GM19372 (cell line): ENCODE data around the gene TMEM200A.

Experiments used
- ATAC-seq: cut with Tn5 transposase; IDR thresholded peaks from one replicate; pipeline ENCODE4 v1.9.1; 2021; ENCODE audit warnings: mild to moderate bottlenecking, low read depth, moderate library complexity; ENCODE audit not compliant: unreplicated experiment

Gene TMEM200A

DNA sequence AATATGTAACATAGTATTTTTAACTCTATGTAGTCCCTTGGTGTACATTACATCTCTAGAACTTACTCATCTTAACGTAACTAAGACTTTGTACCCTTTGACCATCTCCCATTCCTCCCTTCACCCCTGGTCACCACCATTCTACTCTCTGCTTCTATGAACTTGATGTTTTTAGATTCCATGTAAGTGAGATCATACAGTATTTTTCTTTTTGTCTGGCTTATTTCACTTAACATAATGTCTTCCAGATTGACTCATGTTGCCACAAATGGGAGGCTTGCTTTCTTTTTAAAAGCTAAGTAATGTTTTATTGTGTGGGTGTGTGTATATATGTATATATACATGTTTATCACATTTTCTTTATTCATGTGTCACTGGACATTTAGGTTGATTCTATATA lies 55.8 kb downstream of the TMEM200A start:
- ATAC-seq = no peak

GRCh38 chr6:130423044-130423443 lies 57.2 kb downstream of the TMEM200A start:
- no peak for ATAC-seq

- no peak for ATAC-seq
Measured at GRCh38 chr6:130424710-130425109, 58.9 kb downstream of the TMEM200A start.

DNA sequence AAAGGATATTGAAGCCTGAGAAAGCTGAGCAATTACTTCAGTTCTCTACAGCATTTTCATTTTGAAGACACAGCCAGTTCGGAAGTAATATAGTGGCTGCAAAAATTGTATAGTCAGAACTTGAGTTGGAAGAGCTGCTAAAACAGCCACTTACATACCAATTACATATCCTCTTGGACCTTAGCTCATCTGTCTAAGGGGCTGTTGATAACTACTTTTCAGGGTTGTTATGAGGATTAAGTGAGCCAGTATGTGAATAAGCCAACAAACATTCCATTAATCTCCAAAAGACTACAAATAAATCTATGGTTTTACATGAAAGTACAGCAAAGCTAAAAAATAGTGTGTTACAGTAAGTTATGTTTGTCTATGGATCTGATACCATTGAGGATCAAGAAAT lies 59.7 kb downstream of the TMEM200A start:
- no peak for ATAC-seq

- no peak for ATAC-seq
Measured at GRCh38 chr6:130426066-130426721, 60.4 kb downstream of the TMEM200A start.

DNA sequence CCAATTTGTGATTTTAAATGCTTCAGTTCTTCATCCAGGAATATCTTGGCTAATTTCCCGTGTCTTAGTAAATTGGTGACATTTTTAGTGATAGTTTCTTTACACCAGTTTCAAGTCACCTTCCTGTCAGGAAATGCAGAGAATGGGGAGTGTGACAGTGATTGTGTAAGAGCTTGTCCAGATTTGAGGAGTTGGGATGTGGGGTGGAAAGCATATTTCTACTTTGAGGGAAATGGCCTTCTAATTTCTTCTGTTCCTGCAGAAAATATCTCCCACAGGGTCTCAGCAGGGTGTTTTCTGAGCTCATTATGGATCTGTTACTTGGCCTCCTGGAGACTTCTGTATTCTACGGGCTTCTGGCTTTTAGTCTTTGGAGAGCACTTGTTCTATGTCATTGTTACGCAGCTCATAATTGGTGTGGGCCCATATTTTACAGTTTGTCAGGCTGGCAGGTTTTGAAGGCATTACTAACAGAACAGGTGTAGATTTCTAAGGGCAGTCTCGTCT lies 65.6 kb downstream of the TMEM200A start:
- no peak for ATAC-seq

- no peak for ATAC-seq
Measured at GRCh38 chr6:130432838-130433237, 67.0 kb downstream of the TMEM200A start.

DNA sequence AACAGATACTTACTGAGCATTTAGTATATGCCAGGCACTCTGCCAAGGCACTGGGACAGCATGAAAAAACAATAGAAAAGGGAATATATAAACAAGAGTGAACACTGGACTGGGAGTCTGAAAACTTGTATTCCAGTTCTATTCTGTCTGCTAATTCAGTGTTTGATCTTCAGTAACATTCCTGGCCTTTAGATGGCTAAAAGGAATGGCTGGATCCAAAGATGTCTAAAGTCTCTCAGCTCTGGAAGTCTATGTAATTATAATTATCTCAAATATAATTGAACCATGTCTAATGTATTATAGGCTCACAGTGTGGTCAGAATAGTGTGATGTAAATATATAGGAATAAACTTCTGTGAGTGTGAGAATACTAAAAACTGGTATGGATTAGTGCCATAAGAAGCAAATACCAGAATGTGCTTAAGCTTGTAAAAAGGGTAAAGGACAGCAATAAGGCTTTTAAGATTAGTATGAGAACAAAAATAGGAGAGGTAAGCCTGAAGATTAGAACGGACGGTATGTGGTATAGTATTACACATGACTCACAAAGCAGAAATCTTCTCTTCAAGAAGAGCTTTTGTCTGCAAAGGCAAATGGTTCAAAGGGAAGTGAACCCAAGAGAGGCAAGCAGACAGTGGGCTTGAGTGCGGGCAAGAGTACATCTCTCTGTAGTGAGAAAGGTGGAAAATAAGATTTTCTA lies 68.5 kb downstream of the TMEM200A start:
- no peak for ATAC-seq

DNA sequence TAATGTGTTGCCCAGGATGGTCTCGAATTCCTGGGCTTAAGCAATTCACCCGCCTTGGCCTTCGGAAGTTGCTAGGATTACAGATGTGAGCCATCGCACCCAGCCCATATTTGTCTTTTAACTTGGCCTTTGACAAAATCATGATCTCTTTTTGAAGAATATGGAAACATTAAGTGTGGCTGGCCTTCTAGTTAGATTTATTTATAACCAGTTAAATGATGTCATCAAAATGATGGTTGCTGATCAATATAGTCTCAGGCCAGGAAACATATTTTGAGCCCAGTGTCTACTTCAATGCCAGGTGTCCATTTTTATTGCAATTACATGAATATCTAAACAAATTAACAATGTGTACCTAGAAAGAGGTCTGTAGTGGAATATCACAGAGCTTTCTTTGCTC lies 69.4 kb downstream of the TMEM200A start:
- no peak for ATAC-seq

GRCh38 chr6:130437961-130438360 lies 72.1 kb downstream of the TMEM200A start:
- ATAC-seq = no peak

GRCh38 chr6:130447374-130447773 lies 81.6 kb downstream of the TMEM200A start:
- no peak for ATAC-seq

- ATAC-seq = no peak
Measured at GRCh38 chr6:130452336-130452735, 86.5 kb downstream of the TMEM200A start.

DNA sequence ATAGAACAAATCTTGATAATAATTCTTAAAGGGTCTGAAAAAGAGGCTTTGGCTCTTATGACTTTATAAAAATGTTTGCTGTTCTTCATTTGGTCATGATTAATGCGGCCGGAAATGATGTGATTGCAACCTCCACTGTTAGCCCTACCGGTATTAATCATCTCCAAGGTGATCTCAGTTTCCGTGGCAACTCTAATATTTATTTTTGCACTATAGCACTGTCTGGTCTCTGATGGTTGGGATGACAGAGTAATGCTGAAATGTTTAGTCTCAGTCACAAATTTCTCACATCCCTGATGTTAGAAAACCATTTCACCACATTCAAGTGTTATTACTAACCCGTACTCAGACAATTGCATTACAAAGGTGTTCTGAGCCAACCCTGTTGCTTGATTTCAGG lies 87.4 kb downstream of the TMEM200A start:
- ATAC-seq = no peak

GRCh38 chr6:130457605-130458004 lies 91.8 kb downstream of the TMEM200A start:
- no peak for ATAC-seq

DNA sequence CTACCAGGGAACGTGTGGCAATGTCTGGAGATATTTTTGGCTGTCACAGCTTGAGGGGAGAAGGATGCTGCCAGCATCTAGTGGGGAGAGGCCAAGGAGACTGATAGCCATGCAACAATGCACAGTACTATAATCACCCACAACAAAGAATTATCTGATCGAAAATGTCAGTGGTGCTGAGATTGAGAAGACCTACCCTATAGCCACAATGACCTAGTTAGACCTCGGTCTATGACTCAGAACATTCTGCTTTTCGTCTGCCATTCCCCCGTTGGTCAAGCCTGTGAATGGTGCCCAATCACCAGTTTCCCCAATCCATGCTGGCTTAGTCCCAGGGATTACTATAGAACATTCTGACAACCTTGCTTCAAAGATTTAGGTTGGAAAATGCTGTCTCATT lies 93.5 kb downstream of the TMEM200A start:
- no peak for ATAC-seq

- ATAC-seq = no peak
Measured at GRCh38 chr6:130460934-130461333, 95.1 kb downstream of the TMEM200A start.

GRCh38 chr6:130466052-130466747 lies 100.4 kb downstream of the TMEM200A start:
- ATAC-seq = no peak

- no peak for ATAC-seq
Measured at GRCh38 chr6:130466748-130467061, 100.9 kb downstream of the TMEM200A start.

GRCh38 chr6:130467146-130468050 lies 101.6 kb downstream of the TMEM200A start:
- no peak for ATAC-seq

- no peak for ATAC-seq
Measured at GRCh38 chr6:130470766-130471165, 104.9 kb downstream of the TMEM200A start.

DNA sequence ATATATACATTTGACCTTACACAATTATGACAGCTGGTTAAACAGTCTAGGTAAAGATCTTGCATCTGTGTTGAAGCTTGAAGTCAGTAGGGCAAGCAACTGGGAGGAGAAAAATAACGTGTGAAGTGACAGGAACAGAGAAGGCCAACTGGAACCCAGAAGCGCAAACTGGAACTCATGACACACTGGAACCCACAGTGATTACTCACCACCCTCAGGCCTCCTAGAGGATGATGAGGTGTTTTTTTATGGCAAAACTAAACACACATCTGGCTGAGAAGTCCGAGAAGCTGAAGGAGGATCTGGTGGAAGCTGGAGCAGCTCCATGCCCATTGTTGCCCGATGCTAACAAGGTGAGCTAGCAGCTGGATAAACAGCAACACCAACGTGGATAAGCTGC lies 108.1 kb downstream of the TMEM200A start:
- ATAC-seq = no peak
